Hematopoietic multipotent progenitor cell treated with erythropoietin and hydrocortisone succinate and interleukin-3 and kit ligand, for 15 days (in vitro differentiated cells): ENCODE results near the gene TLCD3B.
"Not testable (repeated sequence)": the region's sequence is repeated elsewhere in the genome, so short reads cannot be mapped to it uniquely, and the experiment has no call there.

Experiments
- DNase-seq: peaks from one replicate; pipeline ENCODE4 v3.0.0-alpha.2; 2015; ENCODE audit warnings: low spot score

TLCD3B gene

DNA sequence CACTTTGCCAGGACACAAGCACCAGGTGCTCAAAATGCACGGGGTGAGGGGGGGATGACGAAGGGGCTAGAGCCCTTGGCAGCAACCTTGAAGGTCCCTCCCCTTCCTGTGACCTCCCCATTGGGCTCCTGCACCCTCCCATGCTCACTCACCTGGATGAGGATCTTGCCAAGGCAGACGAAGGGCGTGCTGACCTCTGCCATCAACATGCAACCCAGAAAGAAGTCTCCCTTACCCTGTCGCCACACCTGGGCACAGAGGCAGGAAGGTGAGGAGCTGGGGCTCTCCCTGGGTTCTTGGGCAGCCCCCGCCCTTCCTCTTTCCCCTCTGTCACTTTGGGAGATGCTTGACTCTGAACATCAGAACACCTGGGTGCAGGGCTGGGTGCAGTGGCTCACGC is 5.5 kb downstream of the TLCD3B start:
- DNase-seq: no peak

DNA sequence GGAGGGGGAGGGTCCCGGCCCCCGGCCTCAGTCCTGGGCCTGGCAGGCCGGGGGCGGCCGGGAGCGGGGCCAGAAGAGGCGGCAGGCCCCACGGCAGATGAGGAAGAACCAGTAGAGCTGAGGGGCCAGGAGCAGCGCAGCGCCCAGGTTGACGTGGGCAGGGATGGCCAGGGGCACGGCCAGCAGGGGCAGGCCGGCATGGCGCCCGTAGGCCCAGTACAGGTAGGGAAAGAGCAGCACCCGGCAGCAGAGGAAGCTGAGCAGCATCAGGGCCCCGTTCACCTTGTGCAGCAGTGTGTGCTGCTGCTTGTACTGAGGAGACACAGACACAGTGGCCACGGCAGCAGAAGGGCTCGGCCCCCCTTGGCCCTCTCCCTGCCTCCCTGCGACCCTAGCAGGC is 5.9 kb downstream of the TLCD3B start:
- no peak for DNase-seq

DNA sequence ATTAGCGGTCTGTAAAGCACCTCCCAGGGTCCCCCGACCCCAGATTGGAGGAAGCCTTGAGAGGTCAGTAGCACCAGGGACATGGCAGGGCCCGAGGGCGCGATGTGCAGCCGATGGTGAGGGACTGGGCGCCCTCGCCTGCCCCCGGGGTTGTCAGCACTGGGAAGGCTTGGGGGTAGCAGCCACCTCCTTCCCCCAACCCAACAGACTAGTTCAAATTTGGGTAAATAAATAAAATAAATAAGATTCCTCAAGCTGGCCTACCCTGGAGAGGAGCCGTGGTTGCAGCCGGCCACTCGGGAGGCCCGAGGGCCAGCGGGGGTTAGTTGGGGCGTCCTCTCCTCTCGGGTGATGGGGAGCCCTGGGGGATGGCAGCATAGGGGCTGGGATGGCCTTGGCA is 6.6 kb downstream of the TLCD3B start:
- DNase-seq: no peak

DNA sequence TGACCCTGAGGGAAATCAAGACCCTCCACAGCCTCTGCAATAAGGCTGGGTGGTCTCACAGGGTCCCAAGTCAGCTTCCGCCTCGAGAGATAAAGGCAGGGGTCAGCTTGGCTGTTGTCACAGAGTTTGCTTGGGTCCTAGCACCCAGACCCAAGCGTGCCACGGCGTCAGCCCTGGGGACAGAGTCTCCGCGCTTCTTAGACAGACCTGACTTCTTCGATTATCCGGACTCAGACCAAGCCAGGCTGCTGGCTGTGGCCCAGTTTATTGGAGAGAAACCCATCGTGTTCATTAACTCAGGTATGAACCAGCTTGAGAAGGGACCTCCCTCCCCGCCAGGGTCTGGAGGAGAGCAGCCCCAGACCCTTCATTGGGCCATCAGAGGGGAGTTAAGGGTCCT is 7.5 kb downstream of the TLCD3B start:
- no peak for DNase-seq

DNA sequence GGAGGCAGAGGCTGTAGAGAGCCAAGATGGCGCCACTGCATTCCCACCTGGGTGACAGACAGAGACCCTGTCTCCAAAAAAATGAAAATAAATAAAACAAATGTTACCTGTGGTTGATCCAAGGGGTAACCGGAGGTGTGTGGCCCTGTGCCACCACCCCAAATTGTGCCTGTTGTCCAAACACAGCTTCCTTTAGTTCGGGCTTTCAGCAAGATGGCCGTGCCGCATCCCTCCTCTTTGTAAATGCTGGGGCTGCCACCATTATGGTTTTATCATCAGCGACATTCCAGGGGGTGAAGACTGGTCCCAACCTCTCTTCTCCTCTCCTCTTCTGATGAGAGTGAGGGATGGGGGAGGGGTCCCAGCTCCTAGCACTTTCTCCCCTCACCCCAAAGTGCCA is 8.2 kb downstream of the TLCD3B start, which contains the start of gene C16orf92:
Gene C16orf92 (plus strand): TSS at position 312 of the 400 bp plus-strand sequence. CDS start 143 bp downstream, outside the sequence.
- no peak for DNase-seq

DNA sequence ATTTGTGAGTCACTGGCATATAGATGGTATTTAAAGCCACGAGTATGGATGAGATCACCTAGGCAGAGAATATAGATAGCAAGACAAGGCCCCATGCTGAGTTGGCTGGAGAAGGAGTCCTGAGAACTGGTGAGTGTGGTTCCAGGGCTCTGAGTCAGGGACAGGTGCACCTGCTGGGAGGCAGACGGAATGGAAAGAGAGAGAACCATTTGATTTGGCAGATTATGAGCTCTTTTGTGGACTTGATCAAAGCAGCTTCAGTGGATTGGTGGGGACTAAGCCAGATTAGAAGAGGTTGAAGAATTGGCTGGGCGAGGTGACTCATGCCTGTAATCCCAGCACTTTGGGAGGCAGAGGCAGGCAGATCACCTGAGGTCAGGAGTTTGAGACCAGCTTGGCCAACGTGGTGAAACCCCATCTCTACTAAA is 12.3 kb downstream of the TLCD3B start:
- DNase-seq: no peak

DNA sequence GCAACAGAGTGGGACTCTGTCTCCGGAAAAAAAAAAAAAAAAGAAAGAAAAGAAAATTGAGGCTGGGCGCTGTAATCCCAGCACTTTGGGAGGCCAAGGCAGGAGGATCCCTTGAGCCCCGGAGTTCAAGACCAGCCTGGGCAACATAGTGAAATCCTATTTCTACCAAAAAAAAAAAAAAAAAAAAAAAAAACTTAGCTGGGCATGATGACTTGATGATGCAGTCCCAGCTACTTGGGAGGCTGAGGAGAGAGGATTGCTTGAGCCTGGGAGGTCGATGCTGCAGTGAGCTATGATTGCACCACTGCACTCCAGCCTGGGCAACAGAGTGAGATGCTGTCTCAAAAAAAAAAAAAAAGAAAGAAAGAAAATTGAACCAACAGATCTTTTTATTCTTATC is 13.1 kb downstream of the TLCD3B start:
- not testable (repeated sequence) for DNase-seq

DNA sequence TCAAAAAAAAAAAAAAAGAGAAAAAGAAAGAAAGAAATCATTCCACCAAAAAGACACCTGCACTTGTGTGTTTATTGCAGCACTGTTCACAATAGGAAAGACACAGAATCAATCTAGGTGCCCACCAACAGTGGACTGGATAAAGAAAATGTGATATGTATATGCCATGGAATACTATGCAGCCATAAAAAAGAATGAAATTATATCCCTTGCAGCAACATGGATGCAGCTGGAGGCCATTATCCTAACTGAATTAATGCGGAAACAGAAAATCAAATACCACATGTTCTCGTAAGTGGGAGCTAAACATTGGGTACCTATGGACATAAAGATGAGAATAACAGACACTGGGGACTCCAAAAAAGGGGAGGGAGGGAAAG is 13.8 kb downstream of the TLCD3B start:
- DNase-seq: no peak

DNA sequence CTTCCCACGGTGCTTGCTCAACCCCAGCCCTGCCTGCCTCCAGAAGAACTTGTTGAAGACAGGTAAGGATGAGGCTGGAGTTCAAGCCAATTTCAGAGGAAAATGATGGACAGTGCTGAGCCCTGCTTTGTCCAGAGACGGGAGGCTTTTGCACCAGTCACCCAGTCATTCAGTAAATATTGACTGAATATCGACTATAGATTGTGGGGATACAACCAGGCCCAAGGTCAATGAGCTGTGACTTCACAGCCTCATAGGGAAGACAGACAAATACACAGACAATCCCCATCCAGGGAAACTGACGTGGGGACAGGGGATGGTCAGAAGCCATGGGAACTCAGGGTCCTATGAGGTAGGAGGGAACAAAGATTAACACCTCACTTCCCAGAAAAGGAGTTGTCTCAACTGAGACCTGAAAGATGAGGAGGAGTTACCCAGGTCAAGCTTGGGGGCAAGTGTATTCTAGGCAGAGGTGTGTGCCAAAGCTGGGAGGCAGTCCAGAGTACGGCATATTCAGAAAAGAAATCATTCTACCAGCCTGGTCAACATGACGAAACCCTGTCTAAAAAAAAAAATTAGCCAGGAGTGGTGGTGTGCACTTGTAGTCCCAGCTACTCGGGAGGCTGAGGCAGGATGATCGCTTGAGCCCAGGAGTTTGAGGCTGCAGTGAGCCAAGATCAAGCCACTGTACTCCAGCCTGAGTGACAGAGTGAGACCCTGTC is 14.4 kb downstream of the TLCD3B start:
- DNase-seq: no peak

DNA sequence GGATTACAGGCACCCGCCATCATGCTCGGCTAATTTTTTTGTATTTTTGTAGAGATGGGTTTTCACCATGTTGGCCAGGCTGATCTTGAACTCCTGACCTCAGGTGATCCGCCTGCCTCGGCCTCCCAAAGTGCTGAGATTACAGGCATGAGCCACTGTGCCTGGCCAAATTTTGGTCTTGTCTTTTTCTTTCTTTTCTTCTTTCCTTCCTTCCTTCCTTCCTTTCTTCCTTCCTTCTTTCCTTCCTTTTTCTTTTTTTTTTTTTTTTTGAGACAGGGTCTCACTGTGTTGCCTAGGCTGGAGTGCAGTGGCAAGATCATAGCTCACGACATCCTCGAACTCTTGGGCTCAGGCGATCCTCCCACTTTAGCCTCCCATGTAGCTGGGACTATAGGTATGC is 15.6 kb downstream of the TLCD3B start:
- not testable (repeated sequence) for DNase-seq

DNA sequence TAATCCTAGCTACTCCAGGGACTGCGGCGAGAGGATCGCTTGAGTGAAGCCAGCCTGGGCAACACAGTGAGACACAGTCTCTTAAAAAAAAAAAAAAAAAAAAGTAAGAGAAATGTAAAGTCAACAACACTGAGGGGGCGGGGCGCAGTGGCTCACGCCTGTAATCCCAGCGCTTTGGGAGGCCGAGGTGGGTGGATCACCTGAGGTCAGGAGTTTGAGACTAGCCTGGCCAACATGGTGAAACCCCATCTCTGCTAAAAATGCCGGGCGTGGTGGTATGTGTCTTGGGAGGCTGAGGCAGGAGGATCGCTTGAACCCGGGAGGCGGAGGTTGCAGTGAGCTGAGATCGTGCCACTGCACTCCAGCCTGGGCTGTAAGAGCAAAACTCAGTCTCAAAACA is 18.5 kb downstream of the TLCD3B start:
- DNase-seq: not testable (repeated sequence)

DNA sequence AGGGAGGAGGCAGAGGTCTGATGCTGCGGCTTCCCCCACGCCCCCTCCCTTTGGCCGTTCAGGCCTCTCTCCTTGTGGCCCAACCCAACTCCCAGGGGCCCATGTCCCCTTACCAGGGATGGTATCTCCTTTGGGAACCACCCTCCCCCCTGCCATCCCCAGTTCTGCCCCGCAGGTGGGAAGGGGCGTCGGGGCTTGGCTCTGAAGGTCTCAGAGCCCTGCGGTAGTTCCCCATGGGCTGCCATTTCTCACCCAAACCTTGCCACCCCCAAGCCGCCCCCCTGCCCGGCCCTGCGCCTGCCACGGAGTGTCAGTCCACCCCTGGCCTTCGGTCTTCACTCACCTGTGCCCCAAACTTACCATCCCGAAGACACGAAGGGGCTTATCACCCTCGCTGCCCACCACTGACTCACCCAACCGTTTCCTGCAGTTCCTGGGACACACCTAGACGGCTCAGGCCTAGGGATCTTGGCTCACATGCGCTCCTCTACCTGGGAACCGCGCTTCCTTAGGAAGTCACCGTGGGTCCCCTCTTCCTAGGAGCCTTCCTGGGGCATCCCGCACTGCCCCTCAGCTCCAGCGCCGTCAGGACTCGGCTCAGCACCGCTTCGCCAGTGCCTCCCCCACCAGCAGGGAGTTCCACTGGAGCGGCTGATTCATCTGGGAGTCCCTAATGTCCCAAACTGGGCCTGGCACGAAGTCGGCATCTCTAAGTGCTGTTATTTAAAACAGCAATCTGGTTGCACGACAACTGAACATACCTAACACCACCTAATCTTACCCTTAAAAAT is 19.2 kb downstream of the TLCD3B start:
- no peak for DNase-seq

DNA sequence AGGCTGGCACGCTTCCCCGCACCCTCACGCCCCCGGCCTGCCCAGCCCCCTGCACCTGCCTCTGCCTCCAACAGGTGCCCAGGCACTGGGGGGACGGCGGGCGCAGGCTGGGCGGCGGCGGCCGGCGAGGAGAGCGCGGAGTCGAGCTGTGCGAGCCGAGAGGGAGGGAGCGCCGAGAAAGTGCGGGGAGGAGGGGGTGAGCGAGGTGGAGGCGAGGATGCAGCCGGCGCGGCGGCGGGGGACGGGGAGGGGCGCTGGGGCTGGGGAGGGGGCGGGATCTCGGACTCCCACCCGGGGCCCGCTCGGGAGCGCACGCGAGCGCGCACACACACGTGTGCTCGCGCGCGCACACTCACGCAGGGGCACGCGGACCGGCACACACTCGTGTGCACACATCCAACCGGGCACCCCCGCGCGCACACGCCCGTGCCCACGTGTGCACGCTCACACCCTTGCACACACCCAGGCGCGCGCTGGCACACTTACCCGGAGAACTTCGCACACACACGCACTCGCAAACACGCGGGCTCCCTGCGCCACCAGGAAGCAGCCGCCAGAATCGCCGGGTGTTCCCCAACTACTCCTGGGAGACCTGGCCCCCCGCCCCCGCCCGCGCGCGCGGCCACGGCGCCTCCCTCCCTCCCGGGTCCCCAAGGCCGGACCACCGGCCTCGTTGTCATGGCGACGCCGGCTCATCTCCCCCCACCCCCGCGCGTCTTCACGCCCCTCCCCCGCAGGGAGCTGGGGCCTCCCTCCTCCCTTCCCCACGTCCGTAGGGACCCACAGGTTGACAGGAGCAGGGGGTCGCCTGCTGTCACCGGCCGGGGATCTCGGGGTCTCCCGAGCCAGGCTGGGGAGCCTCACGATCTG is 20.0 kb downstream of the TLCD3B start, which contains the start of gene DOC2A:
Gene DOC2A (minus strand): TSS at position 184 of the 870 bp plus-strand sequence. CDS start 805 bp downstream, outside the sequence.
- DNase-seq: no peak

DNA sequence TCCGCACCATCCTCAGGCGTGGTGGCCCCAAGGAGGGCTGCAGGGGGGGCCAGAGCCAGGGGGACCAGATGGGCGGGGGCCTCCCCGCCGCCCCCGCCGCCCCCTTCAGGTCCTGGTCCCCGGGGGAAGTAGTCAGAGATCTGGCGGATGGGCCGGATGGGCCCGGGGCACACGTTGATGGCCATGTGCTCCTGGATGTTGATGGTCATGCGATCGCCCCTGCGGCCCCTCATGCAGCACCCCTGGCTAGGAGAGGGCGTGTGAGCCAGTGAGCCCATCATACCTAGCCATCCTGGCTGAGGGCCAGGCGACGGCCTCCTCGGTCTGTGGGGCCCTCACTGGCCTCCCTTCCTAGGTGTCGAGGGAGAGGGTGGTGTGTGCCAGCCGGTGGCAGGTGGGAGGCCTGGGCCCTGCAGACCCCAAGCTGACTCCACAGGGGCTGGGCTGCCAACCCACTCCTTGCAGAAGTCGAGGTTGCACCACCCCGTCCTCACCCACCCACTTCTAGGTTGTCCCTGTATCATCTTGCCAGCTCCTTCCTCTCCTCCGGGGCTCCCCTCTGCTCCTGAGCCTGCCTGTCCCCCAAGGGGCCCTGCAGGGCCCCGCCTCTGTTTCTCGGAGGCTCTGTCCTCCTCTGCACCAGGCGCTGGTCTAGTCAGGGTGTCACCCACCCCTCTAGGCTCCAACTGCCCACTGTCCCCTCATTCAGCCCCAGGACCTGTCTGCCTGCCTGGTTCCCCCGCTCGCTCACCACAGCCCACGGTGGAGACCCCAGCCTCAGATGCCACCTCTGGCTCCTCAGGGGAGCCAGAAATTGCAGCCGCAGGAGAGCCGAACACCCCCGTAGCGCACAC is 20.9 kb downstream of the TLCD3B start:
- DNase-seq: no peak

DNA sequence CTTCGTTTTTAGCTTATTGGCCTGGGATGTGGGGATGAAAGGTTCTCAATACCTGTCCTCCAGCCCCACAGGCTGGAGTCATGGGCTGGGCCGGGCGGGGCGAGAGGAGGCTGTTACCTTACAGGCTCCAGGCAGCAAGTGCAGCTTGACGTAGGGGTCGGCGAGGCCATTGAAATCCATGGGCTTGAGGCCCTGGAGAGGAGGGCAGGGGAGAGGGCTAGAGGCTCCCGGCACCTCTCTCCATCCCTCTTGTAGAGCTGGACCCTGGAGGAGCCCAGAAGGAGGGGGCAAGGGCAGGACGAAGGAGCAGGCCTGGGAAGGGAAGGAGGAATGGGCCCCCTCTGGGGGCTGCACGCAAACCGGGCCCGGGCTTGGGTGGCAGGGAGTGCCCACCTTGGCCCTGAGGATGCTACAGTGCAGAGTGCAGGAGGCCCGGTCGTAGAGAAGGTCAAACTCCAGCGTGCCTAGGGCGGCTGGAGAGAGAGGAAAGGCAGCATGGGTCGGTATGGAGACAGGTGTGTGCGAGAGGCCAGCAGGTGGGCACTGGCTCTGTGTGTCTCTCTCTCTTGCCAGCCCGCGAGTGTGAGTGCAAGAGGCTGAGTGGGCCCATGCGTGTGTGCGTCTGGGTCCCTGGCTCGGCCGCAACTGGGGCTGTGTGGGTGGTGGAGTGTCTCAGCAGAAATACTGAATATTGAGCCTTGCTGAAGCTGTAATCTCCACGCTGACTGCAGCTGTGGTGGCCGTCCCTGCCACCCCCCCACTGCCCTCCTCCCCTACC is 21.8 kb downstream of the TLCD3B start:
- DNase-seq: no peak

DNA sequence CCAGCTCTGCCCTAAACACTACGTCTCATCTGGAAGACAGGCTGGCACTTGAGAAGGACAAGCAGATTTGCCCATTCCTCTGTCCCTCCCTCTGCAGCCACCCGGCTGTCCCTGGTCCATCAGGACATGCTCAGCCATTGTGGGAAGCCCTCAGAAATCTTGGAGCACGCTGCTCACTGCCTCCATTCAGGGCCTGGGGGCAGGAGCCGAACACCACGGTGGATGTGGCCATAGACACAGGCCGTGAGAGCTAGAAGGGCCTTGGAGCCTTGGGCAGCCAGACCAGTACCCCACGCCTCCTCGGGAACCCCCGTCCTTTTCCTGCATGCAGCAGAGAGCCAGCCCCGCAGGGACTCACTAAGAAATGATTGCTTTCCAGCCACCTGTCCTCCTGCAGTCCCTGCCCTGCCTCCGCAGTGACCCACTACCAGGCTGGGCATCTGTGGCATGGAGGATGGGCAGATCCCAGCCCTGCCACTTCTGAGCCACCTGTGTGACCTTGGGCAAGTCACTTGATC is 23.6 kb downstream of the TLCD3B start:
- no peak for DNase-seq

DNA sequence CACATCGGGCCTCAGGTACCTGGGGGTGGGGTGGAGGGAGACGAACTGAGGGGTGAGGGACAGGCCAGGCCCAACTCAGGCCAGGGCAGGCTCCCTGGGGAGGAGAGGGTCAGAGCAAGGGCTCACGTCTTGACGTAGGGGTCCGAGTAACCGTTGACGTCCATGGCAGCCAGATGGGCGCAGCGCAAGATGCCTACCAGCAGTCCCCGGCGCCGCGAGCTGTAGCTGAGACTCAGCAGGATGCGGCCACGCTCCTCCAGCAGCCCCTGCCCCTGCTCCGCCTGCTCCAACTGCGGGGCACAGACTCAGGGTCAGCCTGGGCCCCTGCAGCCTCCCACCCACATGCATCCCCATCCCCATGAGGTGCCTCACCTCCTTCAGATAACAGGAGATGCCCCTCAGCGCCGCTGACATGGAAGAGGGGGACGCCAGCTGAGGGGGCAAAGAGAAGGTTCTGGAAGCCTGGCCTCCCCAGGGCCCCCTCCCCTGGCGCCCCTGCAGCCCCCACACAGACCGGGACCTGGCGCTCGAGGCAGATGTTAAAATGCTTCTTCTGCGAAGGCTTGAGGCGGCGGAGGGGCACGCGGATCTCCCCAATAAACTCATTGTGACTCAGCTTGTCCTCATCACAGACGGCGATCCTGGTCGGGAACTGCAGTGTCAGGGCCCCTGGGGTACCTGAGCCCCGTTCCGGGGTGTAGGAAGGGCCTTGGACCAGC is 24.3 kb downstream of the TLCD3B start:
- DNase-seq: no peak

DNA sequence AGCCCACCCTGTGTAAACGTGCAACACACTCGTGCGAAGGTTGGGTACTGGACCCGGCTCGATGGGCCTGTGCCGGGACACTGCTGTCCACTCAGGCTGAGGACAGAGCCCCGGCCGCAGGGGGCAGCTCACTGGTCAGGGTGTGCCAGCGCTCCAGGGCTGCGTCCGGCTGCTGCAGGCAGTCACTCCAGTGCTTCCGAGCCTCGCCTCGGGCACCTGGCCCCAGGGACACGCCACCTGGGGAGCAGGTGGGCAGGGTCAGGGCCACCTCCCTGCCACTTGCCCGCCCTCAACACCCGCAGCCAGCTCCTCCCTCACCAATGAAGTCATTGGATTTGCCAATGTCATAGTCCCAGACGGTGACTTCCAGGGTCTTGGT is 25.0 kb downstream of the TLCD3B start:
- no peak for DNase-seq

DNA sequence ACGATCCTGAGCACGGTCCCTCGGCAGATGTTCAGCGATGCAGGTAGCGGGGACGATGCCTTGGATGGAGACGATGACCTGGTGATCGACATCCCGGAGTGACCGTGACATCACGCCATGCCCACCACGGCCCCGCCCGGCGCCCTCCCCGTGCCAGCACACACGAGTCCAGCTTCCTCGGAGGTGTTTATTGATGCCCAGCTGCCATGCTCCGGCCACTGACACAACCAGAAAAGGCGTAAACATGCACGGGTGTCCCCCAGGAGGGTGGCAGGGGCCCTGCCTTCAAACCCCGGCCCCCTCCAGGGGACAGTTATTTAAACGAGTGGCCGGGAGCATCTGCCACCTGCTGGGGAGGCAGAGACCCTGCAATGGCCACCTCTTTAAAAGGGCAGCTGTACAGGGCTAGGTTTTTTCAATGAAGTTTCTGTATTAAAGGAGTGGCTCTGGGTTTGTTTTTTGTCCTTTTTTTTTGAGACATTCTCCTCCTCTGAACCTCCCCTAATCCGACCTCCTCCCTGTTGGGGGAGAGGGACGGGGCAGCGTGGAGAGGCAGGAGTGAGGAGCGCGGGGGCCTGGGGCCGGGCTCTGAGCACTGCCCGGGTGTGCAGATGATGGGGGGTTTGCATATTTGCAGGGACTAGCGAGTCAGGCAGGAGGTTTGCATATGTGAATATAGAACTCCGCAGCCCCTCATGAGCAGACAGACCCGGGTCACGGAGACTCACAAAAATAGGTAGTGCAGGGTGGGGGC is 25.6 kb downstream of the TLCD3B start:
- DNase-seq: peak; percentile 46
